ENCODE results near the gene CD28. TPM values are rescaled to one million over a fixed set of nuclear protein-coding genes. Genes with fewer than 3 reads are reported as not detected.

The CD28 gene
- total RNA-seq, 1 donor from 2014 or later = 0.05 TPM

DNA sequence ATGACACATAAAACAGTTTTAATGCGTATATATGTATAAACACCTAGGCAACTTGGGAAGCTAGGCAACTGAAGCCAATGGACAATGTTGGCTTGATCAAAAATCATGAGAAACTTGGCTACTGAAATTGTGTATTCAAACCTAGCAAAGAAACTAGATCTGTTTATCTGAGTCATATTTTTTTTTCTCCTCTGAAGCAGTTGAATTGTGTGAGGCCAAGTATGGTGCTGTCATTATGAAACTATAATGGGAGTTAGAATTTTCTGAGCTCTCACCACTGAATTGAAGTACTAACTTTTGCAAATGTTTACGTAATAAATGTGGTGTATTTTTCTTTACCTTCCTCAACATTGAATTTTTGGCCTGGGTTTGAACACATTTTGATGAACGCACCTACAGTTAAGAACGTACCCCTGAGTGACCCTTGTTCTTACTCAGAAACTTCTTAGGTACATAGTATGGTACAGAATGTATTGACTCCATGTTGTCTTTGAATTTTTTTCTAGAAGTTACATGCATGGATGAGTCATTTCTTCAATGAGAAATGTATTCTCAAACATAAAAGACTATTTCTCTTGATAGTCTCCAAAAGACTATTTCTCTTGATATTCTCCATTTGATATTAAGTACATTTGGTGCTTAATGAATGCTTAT lies 23.8 kb downstream of the CD28 start:
- H3K4me1 Mint-ChIP-seq (ENCODE audit: low read depth) = peaks cover 6% of the 10 kb centered on the region
- H3K9me3 Mint-ChIP-seq (ENCODE audit: low read depth) = no peaks in the 10 kb centered on the region
- DNase-seq (ENCODE audit: low spot score) = no peak
- no peak overlapping the region for H3K4me3 Mint-ChIP-seq (ENCODE audit: unreplicated experiment)
- TF ChIP-seq, protein P1, sequence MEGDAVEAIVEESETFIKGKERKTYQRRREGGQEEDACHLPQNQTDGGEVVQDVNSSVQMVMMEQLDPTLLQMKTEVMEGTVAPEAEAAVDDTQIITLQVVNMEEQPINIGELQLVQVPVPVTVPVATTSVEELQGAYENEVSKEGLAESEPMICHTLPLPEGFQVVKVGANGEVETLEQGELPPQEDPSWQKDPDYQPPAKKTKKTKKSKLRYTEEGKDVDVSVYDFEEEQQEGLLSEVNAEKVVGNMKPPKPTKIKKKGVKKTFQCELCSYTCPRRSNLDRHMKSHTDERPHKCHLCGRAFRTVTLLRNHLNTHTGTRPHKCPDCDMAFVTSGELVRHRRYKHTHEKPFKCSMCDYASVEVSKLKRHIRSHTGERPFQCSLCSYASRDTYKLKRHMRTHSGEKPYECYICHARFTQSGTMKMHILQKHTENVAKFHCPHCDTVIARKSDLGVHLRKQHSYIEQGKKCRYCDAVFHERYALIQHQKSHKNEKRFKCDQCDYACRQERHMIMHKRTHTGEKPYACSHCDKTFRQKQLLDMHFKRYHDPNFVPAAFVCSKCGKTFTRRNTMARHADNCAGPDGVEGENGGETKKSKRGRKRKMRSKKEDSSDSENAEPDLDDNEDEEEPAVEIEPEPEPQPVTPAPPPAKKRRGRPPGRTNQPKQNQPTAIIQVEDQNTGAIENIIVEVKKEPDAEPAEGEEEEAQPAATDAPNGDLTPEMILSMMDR (IDR thresholded peaks at IDR 0.05) = no peak
- H3K27me3 Mint-ChIP-seq (ENCODE audit: low read depth) = no peaks in the 10 kb centered on the region
- no peak overlapping the region for H3K27ac Mint-ChIP-seq (ENCODE audit: unreplicated experiment)
- no peaks in the 10 kb centered on the region for H3K36me3 Mint-ChIP-seq (ENCODE audit: low read depth)

DNA sequence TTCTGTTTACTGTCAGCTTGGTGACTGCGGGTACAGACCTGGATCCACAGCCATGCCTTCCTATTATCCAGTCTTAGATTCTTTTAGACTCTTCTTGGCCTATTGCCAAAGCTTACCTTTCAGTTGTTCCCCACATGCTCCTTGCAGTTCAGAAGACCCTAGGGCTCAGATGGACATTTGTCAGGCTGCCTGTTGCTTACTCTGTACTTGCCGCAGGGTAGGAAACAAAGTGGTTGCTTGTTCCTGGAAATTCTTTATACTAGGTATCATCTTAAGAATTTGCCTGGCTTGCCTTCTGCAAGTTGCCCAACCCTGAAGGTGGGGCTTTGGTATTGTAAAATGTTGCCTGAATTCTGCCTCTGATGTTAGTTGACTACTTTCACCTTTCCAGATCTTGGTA lies 24.4 kb downstream of the CD28 start:
- DNase-seq (ENCODE audit: low spot score) = no peak
- TF ChIP-seq, protein P1 (IDR thresholded peaks at IDR 0.05) = no peak
- no peak overlapping the region for H3K27ac Mint-ChIP-seq (ENCODE audit: unreplicated experiment)
- no peaks in the 10 kb centered on the region for H3K9me3 Mint-ChIP-seq (ENCODE audit: low read depth)
- H3K4me1 Mint-ChIP-seq (ENCODE audit: low read depth) = peaks cover 6% of the 10 kb centered on the region
- no peaks in the 10 kb centered on the region for H3K36me3 Mint-ChIP-seq (ENCODE audit: low read depth)
- H3K27me3 Mint-ChIP-seq (ENCODE audit: low read depth) = no peaks in the 10 kb centered on the region
- H3K4me3 Mint-ChIP-seq (ENCODE audit: unreplicated experiment) = no peak overlapping the region

DNA sequence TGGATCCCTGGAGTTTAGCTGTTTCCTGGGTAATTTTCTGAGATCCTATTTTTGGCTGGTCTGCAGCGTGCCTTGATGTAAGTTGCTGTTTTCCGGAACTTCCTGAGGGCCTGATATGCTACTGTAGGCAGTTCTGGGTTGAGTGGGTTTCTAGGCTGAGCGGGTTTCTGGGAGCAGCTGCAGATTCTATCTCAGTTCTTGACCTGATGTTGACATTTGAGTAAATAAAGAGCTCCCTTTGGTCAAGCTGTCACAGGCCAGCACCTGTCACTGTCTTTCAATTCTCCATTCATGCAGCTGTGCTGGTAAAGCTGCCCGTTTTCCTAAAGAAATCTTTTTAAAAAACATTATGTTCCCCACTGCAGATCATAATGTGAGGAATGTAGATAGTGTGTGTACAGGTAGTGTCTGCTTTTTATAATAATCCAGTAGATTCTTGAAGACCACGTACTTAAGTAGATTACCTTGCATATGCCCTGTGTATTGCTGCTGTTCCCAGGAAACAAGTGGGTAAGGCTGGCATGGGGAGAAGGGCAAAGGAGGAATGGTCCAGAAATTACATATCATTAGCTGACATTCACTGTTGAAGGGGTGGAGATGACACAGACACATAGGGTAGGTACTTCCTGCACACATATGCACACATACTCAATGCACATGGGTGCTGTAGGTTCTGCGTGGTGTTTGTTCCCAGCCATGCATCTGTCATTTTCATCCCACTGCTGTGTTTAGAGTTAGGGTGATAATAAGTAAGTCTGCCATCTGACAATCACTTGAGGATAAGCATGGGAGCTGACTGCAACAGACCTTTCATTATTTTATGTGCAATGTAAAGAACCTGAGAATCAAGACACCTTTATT lies 25.9 kb downstream of the CD28 start:
- no peaks in the 10 kb centered on the region for H3K27me3 Mint-ChIP-seq (ENCODE audit: low read depth)
- TF ChIP-seq, protein P1 (IDR thresholded peaks at IDR 0.05) = no peak
- H3K27ac Mint-ChIP-seq (ENCODE audit: unreplicated experiment) = no peak overlapping the region
- H3K4me3 Mint-ChIP-seq (ENCODE audit: unreplicated experiment) = no peak overlapping the region
- H3K4me1 Mint-ChIP-seq (ENCODE audit: low read depth) = peaks cover 6% of the 10 kb centered on the region
- H3K36me3 Mint-ChIP-seq (ENCODE audit: low read depth) = no peaks in the 10 kb centered on the region
- H3K9me3 Mint-ChIP-seq (ENCODE audit: low read depth) = no peaks in the 10 kb centered on the region
- no peak for DNase-seq (ENCODE audit: low spot score)

DNA sequence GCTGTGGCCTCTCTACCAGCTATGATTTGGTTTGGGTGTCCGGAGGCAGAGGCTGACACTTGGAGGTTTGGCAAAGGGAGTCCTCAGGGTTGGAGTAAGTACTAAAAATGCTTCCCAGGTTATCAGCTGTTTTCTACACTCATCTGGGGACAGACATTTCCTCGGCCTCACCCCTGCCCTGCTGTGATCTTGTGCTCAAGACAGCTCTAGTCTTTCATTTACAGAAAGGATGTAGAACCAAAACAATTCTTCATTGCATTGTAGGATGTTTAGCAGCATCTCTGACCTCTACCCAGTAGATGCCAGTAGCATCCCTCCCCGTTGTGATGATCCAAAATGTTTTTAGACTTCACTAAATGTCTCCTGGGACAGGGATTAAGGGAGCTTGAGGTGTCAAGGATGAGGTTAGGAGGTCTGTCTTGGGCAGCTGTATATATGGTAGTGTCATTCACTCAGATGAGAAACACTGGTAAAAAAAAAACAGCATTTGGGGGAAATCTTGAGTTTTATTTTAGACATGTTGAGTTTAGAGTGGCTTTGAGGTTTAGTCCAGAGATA lies 26.6 kb downstream of the CD28 start:
- no peak overlapping the region for H3K27ac Mint-ChIP-seq (ENCODE audit: unreplicated experiment)

DNA sequence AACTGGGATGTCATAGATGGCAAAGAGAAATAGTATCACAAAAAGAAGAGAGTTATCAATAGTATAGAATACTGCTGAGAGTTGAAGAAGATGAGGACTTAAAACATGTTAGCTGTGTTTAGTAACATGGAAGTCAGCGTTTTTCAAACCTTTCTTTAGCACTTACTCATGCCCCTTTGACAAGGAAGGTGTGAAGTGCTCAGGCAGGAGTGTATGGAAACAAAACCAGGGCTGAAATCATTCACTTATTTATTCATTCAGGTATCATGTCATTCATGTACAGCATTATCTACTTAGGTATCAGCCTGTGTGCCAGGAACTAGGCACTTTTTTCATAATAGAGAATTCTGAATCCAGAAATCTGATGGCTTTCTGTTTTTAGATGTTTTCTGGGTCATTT lies 27.2 kb downstream of the CD28 start:
- H3K27ac Mint-ChIP-seq (ENCODE audit: unreplicated experiment) = no peak overlapping the region
- H3K9me3 Mint-ChIP-seq (ENCODE audit: low read depth) = no peaks in the 10 kb centered on the region
- no peaks in the 10 kb centered on the region for H3K27me3 Mint-ChIP-seq (ENCODE audit: low read depth)
- no peaks in the 10 kb centered on the region for H3K36me3 Mint-ChIP-seq (ENCODE audit: low read depth)
- H3K4me1 Mint-ChIP-seq (ENCODE audit: low read depth) = peaks cover 6% of the 10 kb centered on the region
- DNase-seq (ENCODE audit: low spot score) = no peak
- TF ChIP-seq, protein P1 (IDR thresholded peaks at IDR 0.05) = no peak
- H3K4me3 Mint-ChIP-seq (ENCODE audit: unreplicated experiment) = no peak overlapping the region

More for the DNA sequence above, 26.6 kb downstream of the CD28 start:
- TF ChIP-seq, protein P1 (IDR thresholded peaks at IDR 0.05) = no peak
- Mint-ChIP-seq H3K27me3 (ENCODE audit: low read depth) (no peaks in the 10 kb centered on the region), H3K9me3 (ENCODE audit: low read depth) (no peaks in the 10 kb centered on the region), H3K4me3 (ENCODE audit: unreplicated experiment) (no peak overlapping the region), H3K4me1 (ENCODE audit: low read depth) (peaks cover 6% of the 10 kb centered on the region), H3K36me3 (ENCODE audit: low read depth) (no peaks in the 10 kb centered on the region)
- no peak for DNase-seq (ENCODE audit: low spot score)
